Measurements from ENCODE around the gene LAMTOR2.

DNA sequence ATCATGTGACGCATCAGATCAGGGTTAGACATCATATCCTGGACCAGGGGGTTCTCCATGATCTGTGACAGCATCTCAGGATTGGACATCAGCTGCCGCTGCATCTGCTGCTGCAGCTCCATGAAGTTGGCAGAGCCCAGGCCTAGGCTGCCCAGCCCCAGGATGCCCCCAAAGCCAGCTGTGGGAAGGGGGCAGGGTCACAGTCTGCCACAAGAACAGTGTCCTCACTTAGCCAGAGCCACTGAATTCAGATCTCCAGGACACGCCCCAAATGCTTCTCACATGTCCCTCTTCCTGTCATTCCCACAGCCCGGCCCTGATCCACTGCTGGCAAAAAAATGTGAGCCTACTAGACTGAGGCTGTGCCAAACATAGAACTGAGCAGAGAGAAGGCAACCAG, 4.2 kb upstream of the LAMTOR2 start:
- TF ChIP-seq EZH2 (IDR thresholded peaks at IDR 0.05; ENCODE audit: insufficient read depth, low read length): no peak
- TF ChIP-seq, protein P1, sequence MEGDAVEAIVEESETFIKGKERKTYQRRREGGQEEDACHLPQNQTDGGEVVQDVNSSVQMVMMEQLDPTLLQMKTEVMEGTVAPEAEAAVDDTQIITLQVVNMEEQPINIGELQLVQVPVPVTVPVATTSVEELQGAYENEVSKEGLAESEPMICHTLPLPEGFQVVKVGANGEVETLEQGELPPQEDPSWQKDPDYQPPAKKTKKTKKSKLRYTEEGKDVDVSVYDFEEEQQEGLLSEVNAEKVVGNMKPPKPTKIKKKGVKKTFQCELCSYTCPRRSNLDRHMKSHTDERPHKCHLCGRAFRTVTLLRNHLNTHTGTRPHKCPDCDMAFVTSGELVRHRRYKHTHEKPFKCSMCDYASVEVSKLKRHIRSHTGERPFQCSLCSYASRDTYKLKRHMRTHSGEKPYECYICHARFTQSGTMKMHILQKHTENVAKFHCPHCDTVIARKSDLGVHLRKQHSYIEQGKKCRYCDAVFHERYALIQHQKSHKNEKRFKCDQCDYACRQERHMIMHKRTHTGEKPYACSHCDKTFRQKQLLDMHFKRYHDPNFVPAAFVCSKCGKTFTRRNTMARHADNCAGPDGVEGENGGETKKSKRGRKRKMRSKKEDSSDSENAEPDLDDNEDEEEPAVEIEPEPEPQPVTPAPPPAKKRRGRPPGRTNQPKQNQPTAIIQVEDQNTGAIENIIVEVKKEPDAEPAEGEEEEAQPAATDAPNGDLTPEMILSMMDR (IDR thresholded peaks at IDR 0.05; ENCODE audit: insufficient read depth, low read depth, low read length): no peak
